Measurements from ENCODE around the gene ZNRF3. TPM values are rescaled to one million over a fixed set of nuclear protein-coding genes. Genes with fewer than 3 reads are reported as not detected.

ZNRF3 gene
- total and polyA plus RNA-seq, 9 donors, result 7.4 to 24.3 (median 11.6) TPM

DNA sequence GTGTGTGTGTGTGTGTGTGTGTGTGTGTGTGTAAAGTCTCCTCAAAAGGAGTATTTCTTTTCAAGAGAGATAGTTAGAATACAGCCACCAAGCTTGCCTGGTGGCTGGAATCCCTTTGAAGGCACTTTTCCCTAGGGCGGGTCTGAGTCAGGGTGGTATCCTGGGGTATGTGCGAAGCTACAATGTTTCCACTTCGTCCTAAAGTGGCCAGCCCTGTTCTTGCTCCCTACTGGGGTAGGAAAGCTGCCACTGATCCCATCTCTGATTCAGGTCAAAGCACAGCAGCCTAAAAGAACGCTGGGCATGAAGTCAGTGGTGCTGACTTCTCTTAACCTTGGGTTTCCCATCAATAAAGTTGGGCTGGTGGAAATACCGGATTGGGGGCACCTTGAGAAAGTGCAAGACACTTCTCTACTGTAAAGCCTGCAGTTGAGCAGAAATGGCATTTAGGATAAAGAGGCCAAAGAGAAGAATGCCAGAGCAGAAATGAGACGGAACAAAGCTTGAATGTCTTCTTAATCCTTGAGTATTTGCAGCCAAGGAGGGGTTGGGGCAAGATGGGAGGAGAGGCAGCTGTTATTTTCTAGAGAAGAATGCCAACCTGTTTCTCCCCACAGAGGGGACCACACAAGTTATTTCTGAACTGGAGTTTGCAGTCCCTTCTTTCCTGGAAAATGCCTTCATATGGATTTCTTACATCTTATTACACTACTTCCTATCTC, 35.3 kb downstream of the ZNRF3 start:
- H3K27me3 ChIP-seq, result no peaks in the 10 kb centered on the region
- TF ChIP-seq, protein P1, sequence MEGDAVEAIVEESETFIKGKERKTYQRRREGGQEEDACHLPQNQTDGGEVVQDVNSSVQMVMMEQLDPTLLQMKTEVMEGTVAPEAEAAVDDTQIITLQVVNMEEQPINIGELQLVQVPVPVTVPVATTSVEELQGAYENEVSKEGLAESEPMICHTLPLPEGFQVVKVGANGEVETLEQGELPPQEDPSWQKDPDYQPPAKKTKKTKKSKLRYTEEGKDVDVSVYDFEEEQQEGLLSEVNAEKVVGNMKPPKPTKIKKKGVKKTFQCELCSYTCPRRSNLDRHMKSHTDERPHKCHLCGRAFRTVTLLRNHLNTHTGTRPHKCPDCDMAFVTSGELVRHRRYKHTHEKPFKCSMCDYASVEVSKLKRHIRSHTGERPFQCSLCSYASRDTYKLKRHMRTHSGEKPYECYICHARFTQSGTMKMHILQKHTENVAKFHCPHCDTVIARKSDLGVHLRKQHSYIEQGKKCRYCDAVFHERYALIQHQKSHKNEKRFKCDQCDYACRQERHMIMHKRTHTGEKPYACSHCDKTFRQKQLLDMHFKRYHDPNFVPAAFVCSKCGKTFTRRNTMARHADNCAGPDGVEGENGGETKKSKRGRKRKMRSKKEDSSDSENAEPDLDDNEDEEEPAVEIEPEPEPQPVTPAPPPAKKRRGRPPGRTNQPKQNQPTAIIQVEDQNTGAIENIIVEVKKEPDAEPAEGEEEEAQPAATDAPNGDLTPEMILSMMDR (IDR thresholded peaks at IDR 0.05), result no peak
- TF ChIP-seq EP300 (IDR thresholded peaks at IDR 0.05) (no peak), POLR2A (IDR thresholded peaks at IDR 0.05) (no peak)
- peaks cover 25% of the 10 kb centered on the region for H3K4me1 ChIP-seq (ENCODE audit: insufficient read depth)
- DNase-seq, result peak in 1 of 5 donors; percentile 11
- no peaks in the 10 kb centered on the region for H3K36me3 ChIP-seq
- H3K9me3 ChIP-seq, result no peaks in the 10 kb centered on the region
- WGBS, 3 donors, result 32 to 34% (median 33%) methylated on average over 6 of the region's 6 CpGs
- H3K4me3 ChIP-seq, result no peak overlapping the region
- intact Hi-C loops (cut with DNase I), result no loop called here
- no peak overlapping the region for H3K27ac ChIP-seq

GRCh38 chr22:28920757-28921584, 37.6 kb downstream of the ZNRF3 start:
- H3K4me3 ChIP-seq, result no peak overlapping the region
- no peaks in the 10 kb centered on the region for H3K36me3 ChIP-seq
- no peaks in the 10 kb centered on the region for H3K9me3 ChIP-seq
- peak overlapping the region in 1 of 2 donors; percentile 16 for H3K27ac ChIP-seq
- TF ChIP-seq, protein P1 (IDR thresholded peaks at IDR 0.05), result no peak
- no peak for TF ChIP-seq EP300 (IDR thresholded peaks at IDR 0.05)
- no peak for TF ChIP-seq POLR2A (IDR thresholded peaks at IDR 0.05)
- DNase-seq, result no peak
- H3K4me1 ChIP-seq (ENCODE audit: insufficient read depth), result peaks cover 33% of the 10 kb centered on the region
- 68 to 72% (median 72%) methylated on average over 7 of the region's 7 CpGs for WGBS, 3 donors
- intact Hi-C loops (cut with DNase I), result no loop called here
- no peaks in the 10 kb centered on the region for H3K27me3 ChIP-seq

DNA sequence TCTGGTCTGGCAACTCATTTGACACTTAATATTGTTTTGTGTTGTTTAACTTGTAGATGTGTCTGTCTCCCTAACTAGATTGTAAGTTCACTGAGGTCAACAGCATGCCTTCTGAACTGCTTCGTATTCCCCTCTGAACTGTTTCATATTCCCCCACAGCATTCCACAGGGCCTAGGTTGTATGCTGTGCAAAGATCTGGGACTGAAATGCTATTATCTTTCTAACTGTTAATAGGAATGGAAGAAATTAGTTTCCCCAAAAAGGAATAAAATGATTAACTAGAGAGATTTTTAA, 38.2 kb downstream of the ZNRF3 start:
- Histone ChIP-seq H3K27ac (peak overlapping the region in 1 of 2 donors; percentile 16), H3K4me1 (ENCODE audit: insufficient read depth) (peaks cover 34% of the 10 kb centered on the region), H3K9me3 (no peaks in the 10 kb centered on the region), H3K27me3 (no peaks in the 10 kb centered on the region), H3K36me3 (no peaks in the 10 kb centered on the region), H3K4me3 (no peak overlapping the region)
- TF ChIP-seq EP300 (IDR thresholded peaks at IDR 0.05) (no peak), POLR2A (IDR thresholded peaks at IDR 0.05) (no peak)
- TF ChIP-seq, protein P1 (IDR thresholded peaks at IDR 0.05), result no peak
- 45 to 57% (median 57%) methylated on average over 1 of the region's 1 CpG for WGBS, 3 donors
- intact Hi-C loops (cut with DNase I), result no loop called here
- DNase-seq, result no peak

DNA sequence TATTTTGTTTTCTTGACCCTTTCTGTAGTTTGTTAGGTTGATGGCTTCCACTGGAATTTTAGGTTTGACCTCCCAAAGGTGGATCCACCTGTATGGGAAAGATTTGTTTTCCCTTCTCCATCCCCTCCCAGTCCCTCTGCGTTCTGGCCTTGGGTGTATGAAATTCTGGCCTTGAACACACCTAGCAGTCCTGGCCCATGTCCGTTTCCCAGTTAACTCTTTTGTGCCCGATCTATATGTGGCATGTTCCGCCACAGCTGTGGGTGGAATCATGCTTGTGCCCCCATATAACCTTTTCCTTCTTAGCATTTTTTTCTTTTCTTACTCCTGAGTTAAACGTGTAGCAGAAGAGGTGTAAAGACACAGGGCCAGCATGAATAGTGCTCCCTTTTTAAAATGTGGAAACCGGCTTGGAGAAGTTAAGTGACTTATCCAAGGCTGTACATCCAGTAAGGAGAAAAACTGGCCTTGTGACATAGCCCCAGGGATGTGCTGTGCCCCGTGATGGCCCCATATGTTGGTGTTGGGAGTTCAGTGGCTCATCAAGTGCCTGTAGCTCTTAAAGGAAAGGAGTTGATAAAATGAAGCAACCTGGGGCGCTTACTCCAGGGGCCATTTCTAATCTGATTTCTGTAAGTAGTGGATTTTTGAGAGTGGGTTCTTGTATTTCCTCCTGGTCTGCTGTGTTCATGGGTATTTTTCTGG, 39.3 kb downstream of the ZNRF3 start:
- peaks cover 28% of the 10 kb centered on the region for H3K4me1 ChIP-seq (ENCODE audit: insufficient read depth)
- H3K27ac ChIP-seq, result peak overlapping the region in 1 of 2 donors; percentile 39
- DNase-seq, result no peak
- H3K4me3 ChIP-seq, result no peak overlapping the region
- H3K36me3 ChIP-seq, result no peaks in the 10 kb centered on the region
- WGBS, 3 donors, result 41 to 50% (median 49%) methylated on average over 8 of the region's 8 CpGs
- intact Hi-C loops (cut with DNase I), result no loop called here
- H3K9me3 ChIP-seq, result no peaks in the 10 kb centered on the region
- H3K27me3 ChIP-seq, result no peaks in the 10 kb centered on the region
- TF ChIP-seq, protein P1 (IDR thresholded peaks at IDR 0.05), result no peak
- TF ChIP-seq POLR2A (IDR thresholded peaks at IDR 0.05) (no peak), EP300 (IDR thresholded peaks at IDR 0.05) (no peak)
